Activated CD4-positive, CD25-positive, alpha-beta regulatory T cell treated with anti-CD3 and anti-CD28 coated beads, Interleukin-2, amount 50 U/mL, for 16 hours (primary cell): ENCODE measurements around the gene OTUD1.

Experiments
- DNase-seq: peaks from one replicate; pipeline ENCODE4 v3.0.0-alpha.2; 2020; ENCODE audit warnings: low read depth, low spot score

OTUD1 gene

DNA sequence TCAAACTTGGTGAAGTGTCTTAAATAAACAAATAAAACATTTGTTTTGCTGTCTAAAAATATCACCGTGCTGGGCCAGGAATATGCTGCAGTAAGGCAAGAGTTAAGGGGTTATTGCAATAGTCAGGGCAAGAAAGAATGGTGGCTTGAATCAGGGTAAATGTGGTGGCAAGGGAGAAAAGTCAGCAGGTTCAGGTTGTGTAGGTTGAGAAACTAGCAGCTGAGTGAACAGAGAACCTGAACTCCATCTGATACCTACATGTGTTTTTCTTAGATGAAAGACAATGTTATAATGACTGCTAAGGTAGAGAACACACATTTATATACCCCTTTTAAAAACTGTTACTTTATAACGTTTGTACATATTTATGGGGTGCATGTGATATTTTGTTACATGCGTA lies 28.7 kb downstream of the OTUD1 start:
- no peak for DNase-seq

DNA sequence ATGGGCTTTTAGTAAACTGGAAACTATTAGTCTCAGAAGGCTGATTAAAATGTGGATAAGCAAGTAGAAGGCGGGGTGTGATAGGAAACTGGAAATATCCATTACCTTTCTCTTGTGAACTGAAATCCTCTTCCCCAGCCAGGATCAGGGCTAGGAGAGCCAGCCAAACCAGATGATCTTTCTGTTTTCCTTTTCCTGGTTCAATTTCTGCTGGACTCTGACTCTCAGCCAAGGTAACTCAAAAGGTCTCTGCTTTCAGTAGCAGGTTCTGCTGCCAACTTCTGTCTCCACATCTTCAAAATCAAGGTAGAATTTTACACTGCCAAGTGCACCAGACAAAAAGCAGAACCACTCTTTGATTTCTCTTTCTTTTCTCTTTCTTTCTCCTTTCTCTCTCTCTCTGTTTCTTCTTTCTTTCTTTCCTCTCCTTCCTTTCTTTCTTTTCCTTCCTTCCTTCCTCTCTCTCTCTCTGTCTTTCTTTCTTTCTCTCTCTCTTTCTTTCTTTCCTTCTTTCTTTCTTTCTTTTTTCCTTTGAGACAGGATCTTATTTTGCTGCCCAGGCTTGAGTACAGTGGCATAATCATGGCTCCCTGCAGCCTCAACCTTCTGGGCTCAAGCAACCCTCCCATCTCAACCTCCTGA lies 30.8 kb downstream of the OTUD1 start:
- no peak for DNase-seq

DNA sequence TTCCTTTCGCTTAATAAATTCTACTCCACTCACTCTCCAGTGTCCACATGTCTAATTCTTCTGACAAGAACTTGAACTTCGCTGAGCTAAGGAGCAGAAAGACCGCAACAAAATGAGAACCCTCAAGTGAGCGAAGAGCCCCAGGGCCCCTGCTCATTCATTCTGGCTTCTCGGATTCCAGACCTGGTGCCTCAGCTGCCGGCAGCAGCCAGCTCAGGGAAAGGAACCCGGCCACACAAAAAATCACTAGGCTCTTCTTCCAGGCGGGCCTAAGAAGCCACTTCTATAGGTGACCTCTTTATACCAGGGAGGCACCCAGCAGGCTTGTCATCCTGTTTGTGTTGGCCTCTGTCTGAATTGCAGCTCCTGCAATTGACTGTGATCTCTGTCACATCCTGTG lies 33.3 kb downstream of the OTUD1 start:
- no peak for DNase-seq

DNA sequence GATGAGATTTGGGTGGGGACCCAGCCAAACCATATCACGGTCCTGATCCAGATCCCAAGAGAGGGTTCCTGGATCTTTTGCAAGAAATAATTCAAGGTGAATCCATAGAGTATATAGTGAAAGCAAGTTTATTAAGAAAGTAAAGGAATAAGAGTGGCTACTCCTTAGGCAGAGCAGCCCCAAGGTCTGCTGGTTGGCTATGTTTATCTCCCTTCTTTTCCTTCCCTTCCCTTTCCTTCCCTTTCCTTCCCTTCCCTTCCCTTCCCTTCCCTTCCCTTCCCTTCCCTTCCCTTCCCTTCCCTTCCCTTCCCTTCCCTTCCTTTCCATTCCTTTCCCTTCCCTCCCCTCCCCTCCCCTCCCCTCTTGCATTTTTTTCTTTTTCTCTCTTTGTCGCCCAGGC lies 35.2 kb downstream of the OTUD1 start:
- DNase-seq = no peak

DNA sequence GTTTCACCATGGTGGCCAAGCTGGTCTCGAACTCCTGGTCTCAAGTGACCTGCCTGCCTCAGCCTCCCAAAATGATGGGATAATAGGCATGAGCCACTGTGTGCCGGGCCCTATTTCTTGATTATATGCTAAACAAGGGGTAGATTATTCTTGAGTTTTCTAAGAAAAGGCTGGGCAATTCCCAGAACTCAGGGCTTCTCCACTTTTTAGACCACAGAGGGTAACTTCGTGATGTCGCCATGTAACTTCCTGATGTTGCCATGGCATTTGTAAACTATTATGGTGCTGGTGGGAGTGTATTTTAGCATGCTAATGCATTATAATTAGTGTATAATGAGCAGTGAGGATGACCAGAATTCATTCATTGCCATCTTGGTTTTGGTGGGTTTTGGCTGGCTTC lies 35.8 kb downstream of the OTUD1 start:
- DNase-seq = no peak

DNA sequence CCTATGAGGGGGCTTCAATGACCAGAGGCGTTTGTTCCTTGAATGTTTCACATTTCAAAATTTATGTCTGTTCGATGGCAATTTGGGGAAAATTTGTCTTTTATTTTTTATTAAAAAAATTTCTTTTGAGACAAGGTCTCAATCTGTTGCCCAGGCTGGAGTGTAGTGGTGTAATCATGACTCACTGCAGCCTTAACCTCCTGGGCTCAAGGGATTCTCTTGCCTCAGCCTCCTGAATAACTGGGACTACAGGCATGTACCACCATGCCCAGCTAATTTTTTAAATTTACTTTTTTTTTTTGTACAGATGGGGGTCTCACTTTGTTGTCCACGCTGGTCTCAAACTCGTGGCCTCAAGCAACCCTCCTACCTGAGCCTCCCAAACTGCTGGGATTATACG lies 39.7 kb downstream of the OTUD1 start:
- no peak for DNase-seq

DNA sequence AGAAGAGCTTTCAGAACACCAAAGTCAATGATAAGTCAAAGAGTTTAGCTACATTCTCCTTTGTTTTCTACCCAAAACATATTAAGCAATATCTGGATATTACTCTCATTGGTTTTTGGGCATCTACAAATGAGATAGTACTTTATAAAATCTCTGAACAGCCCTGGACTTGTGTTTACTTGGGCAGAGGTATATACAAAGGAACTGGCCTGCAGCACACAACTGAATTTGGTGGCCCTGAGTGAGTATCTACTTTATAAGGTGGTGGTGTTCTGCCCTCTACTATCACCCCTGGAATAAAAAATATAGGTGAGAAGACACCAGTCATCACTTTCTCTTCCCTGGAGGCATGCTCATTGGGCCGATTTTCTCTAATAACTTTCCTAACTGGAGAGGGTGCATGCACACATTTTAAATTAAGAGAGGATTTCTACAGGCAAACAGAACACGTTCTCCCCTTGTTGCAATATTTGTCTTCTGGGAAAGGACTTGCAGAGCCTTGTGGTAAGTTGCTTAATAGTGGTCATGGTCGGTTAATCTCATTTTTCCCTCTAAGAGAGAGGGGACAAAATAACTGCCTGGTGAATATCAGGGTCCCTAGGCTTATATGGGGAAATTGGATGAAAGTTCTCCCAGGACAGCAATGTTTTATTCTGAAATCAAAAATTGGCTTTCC lies 41.1 kb downstream of the OTUD1 start:
- DNase-seq = no peak

DNA sequence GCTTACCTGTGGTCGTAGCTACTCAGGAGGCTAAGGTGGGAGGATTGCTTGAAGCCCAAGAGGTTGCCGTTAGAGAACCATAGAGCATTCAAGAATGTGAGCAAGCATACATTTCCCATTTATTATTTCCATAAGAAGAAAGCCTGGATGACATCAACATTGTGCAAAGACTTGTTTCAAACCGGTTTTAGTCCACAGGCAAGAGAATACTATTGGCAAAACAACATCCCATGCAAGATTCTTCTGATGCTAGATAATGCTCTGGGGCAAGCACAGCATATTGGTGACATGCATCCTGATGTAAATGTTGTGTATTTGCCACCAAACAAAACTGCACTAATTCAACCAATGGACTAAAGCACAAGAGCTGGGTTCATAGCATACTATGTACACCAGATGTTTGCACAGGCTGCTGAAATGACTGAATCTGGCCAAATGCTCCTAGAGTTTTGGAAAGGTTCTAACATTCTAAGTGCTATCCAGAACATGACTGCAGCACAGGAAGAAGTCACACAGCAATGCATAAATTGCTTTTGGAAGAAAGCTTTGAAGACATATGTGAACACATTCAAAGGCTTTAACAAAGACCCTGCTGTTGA lies 42.6 kb downstream of the OTUD1 start:
- DNase-seq = no peak

DNA sequence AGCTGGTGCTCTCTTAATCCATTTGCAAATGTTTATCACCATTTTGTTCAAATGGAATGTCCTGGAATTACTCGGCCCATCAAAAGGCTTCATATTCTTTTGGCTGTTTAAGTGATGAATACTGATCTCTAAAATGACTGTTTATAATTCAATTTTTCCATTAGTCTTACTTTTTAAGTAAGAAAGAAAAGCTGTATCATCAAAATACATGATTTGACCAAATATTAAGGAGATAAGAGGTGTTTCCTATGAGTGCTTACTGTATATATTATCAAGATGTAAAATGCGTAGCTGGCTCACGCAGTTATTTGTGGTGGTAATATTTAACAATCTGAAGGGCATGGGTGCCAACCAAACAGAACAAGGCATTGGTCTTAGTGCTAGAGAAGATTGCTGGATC lies 51.2 kb downstream of the OTUD1 start:
- no peak for DNase-seq
